Coronary artery (tissue), 2 donors: ENCODE measurements around the gene CHST7.

Source experiments
- DNase-seq: peaks from one replicate; pipeline ENCODE4 v3.0.0-alpha.2; 2017; ENCODE audit warnings: low spot score
- H3K27ac ChIP-seq, 2 donors: fragments of 200-600 bp; sonication (generic); one replicate each; pipeline ENCODE4 v1.5.1; 2016 to 2019
- H3K4me3 ChIP-seq: fragments of 200-600 bp; sonication (generic); 2 replicates; pipeline ENCODE4 v1.5.1; 2016; ENCODE audit warnings: mild to moderate bottlenecking, moderate library complexity
- TF ChIP-seq, protein P1 (sequence below): fragments of 200-600 bp; sonication (generic); IDR thresholded peaks from one replicate; pipeline ENCODE4 v1.5.1; 2019; ENCODE audit warnings: antibody characterized with exemption

CHST7 gene

DNA sequence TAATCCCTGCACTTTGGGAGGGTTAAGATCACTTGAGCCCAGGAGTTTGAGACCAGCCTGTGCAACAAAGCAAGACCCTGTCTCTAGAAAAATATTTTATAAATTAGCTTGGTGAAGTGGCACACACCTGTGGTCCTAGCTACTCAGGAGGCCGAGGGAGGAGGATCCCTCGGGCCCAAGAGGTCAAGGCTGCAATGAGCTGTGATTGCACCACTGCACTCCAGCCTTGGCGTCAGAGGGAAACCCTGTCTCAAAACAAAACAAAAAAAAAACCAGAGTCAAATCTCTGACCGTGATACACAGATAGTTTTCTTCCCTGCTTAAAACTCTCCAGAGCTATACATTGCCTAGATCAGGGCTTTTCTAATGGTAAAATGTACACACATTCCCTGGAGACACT lies 53.5 kb downstream of the CHST7 start:
- no peak overlapping the region for H3K4me3 ChIP-seq
- DNase-seq = no peak
- TF ChIP-seq, protein P1, sequence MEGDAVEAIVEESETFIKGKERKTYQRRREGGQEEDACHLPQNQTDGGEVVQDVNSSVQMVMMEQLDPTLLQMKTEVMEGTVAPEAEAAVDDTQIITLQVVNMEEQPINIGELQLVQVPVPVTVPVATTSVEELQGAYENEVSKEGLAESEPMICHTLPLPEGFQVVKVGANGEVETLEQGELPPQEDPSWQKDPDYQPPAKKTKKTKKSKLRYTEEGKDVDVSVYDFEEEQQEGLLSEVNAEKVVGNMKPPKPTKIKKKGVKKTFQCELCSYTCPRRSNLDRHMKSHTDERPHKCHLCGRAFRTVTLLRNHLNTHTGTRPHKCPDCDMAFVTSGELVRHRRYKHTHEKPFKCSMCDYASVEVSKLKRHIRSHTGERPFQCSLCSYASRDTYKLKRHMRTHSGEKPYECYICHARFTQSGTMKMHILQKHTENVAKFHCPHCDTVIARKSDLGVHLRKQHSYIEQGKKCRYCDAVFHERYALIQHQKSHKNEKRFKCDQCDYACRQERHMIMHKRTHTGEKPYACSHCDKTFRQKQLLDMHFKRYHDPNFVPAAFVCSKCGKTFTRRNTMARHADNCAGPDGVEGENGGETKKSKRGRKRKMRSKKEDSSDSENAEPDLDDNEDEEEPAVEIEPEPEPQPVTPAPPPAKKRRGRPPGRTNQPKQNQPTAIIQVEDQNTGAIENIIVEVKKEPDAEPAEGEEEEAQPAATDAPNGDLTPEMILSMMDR = no peak
- H3K27ac ChIP-seq = peak overlapping the region in 1 of 2 donors; percentile 56

GRCh38 chrX:46627711-46628419 lies 54.3 kb downstream of the CHST7 start:
- Histone ChIP-seq H3K27ac (peak overlapping the region in 1 of 2 donors; percentile 63), H3K4me3 (no peak overlapping the region)
- no peak for DNase-seq
- TF ChIP-seq, protein P1 = no peak

DNA sequence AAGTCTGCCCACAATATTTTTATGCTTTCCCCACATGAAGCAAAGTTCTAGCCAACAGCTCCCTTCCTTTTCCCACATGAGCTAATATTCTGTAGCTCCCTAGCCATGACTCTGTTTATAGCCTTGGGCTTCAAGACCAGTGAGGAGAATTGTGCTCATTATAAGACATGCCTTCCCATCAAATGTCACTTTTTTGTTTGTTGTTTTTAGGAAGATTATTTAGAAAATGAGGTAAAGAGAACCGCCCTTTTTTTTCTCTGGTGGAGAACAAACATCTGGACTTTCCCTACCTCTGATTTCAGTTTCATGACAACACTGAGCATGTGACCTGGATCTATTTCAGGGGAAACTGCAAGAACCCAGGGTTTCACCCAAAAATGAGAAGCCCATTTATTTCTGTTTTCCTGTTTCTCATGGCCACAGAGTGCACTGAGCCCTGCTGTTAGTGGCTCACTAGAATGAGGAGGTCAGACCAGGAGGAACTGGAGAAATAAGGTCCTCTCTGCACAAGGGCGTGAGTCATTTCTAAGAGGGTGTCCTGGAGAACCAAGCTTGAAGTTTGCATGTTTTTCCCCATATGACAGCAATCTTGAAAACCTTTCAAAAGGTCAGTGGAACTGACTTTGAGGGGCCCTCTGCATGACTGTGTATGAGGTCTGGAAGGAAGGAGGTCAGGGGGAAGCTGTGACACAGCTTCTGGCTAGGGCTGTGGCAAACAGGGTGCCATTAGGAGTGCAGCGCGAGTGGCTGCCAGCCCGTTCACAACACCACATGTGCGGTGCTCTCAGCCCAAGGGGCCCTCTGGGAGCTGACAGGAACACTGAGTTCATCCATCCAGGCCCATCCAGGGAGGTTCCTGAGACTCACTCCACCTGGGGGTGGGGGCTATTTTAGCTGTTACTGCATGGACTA lies 55.2 kb downstream of the CHST7 start:
- DNase-seq = peak; percentile 85
- H3K27ac ChIP-seq = peak overlapping the region in 1 of 2 donors; percentile 63
- TF ChIP-seq, protein P1 = no peak
- no peak overlapping the region for H3K4me3 ChIP-seq

GRCh38 chrX:46630141-46630540 lies 56.6 kb downstream of the CHST7 start:
- no peak for DNase-seq
- TF ChIP-seq, protein P1 = no peak
- Histone ChIP-seq H3K4me3 (no peak overlapping the region), H3K27ac (no peak overlapping the region)

- DNase-seq = no peak
- TF ChIP-seq, protein P1 = no peak
- no peak overlapping the region for H3K27ac ChIP-seq
- H3K4me3 ChIP-seq = no peak overlapping the region
Measured at GRCh38 chrX:46634577-46634976, 61.0 kb downstream of the CHST7 start.

- TF ChIP-seq, protein P1 = no peak
- no peak for DNase-seq
- Histone ChIP-seq H3K4me3 (no peak overlapping the region), H3K27ac (no peak overlapping the region)
Measured at GRCh38 chrX:46635186-46635585, 61.6 kb downstream of the CHST7 start.
